KMS-11 (cell line): ENCODE results near the gene CRADD.

Experiments
- H2AFZ ChIP-seq: fragments of 200-600 bp; sonication (generic); 2 replicates; pipeline ENCODE4 v1.6.1; 2016; ENCODE audit warnings: antibody characterized with exemption, mixed run types, low read depth
- H3K27ac ChIP-seq: fragments of 200-600 bp; sonication (generic); 2 replicates; pipeline ENCODE4 v1.6.1; 2016; ENCODE audit warnings: mild to moderate bottlenecking, mixed run types
- H3K27me3 ChIP-seq: fragments of 200-600 bp; sonication (generic); 2 replicates; pipeline ENCODE4 v1.6.1; 2017; ENCODE audit warnings: mild to moderate bottlenecking, low read depth, mixed run types, moderate library complexity; ENCODE audit not compliant: insufficient read depth
- H3K36me3 ChIP-seq: fragments of 200-600 bp; sonication (generic); 2 replicates; pipeline ENCODE4 v1.6.1; 2017; ENCODE audit warnings: mild to moderate bottlenecking, mixed run types; ENCODE audit not compliant: insufficient read depth
- H3K4me1 ChIP-seq: fragments of 200-600 bp; sonication (generic); 2 replicates; pipeline ENCODE4 v1.6.1; 2016; ENCODE audit warnings: mild to moderate bottlenecking, low read depth, mixed run types; ENCODE audit not compliant: poor library complexity, severe bottlenecking
- H3K4me2 ChIP-seq: fragments of 200-600 bp; sonication (generic); 2 replicates; pipeline ENCODE4 v1.7.0; 2016; ENCODE audit warnings: mild to moderate bottlenecking, mixed run types
- H3K4me3 ChIP-seq: fragments of 200-600 bp; sonication (generic); IDR thresholded peaks from 2 replicates; pipeline ENCODE4 v1.6.1; 2017; ENCODE audit warnings: low read depth, low read length, mixed read lengths; ENCODE audit not compliant: insufficient read depth
- H3K79me2 ChIP-seq: fragments of 200-600 bp; sonication (generic); 2 replicates; pipeline ENCODE4 v1.6.1; 2016; ENCODE audit warnings: low read depth, mixed run types; ENCODE audit not compliant: insufficient read depth
- H3K9ac ChIP-seq: fragments of 200-600 bp; sonication (generic); 2 replicates; pipeline ENCODE4 v1.6.1; 2016; ENCODE audit warnings: mild to moderate bottlenecking, mixed run types
- H4K20me1 ChIP-seq: fragments of 200-600 bp; sonication (generic); 2 replicates; pipeline ENCODE4 v1.6.1; 2016; ENCODE audit warnings: mild to moderate bottlenecking, mixed run types; ENCODE audit not compliant: insufficient read depth
- TF ChIP-seq, protein P1 (sequence below): fragments of 200-600 bp; sonication (generic); conservative IDR thresholded peaks from 2 replicates; pipeline ENCODE4 v1.6.1; 2017; ENCODE audit warnings: low read depth, mild to moderate bottlenecking, antibody characterized with exemption, low read length, moderate library complexity, mixed read lengths

The CRADD gene

DNA sequence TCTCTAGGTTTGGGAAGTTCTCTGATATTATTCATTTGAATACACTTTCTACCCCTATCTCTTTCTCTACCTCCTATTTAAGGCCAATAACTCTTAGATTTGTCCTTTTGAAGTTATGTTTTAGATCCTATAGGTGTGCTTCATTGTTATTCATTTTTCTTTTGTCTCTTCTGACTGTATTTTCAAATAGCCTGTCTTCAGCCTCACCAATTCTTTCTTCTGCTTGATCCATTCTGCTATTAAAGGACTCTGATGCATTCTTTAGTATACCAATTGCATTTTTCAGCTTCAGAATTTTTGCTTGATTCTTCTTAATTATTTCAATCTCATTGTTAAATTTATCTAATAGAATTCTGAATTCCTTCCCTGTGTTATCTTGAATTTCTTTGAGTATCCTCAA is 199.2 kb downstream of the CRADD start:
- Histone ChIP-seq H3K79me2 (no peaks in the 10 kb centered on the region), H3K27me3 (no peaks in the 10 kb centered on the region), H3K9ac (no peak overlapping the region), H3K4me1 (no peaks in the 10 kb centered on the region), H3K4me2 (no peak overlapping the region), H2AFZ (no peak overlapping the region), H4K20me1 (no peaks in the 10 kb centered on the region), H3K4me3 (no peak overlapping the region), H3K27ac (no peak overlapping the region), H3K36me3 (no peaks in the 10 kb centered on the region)
- TF ChIP-seq, protein P1, sequence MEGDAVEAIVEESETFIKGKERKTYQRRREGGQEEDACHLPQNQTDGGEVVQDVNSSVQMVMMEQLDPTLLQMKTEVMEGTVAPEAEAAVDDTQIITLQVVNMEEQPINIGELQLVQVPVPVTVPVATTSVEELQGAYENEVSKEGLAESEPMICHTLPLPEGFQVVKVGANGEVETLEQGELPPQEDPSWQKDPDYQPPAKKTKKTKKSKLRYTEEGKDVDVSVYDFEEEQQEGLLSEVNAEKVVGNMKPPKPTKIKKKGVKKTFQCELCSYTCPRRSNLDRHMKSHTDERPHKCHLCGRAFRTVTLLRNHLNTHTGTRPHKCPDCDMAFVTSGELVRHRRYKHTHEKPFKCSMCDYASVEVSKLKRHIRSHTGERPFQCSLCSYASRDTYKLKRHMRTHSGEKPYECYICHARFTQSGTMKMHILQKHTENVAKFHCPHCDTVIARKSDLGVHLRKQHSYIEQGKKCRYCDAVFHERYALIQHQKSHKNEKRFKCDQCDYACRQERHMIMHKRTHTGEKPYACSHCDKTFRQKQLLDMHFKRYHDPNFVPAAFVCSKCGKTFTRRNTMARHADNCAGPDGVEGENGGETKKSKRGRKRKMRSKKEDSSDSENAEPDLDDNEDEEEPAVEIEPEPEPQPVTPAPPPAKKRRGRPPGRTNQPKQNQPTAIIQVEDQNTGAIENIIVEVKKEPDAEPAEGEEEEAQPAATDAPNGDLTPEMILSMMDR = no peak

DNA sequence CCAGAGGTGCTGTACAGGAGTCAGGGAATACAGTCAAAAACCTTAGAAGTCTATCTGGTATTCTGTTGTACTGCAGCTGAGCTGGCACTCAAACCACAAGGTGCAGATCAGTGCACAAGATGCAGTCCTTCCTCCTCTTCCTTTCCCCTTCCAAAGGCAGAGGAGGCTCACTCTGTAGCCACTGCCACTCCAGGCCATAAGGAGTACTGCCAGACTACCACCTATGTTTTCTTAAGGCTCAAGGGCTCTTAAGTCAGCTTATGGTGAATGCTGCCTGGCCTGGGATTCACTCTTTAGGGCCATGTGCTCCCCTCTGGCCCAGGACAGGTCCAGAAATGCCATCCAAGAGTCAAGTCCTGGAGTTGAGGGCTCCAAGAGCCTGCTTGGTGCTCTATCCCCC is 200.3 kb downstream of the CRADD start:
- no peaks in the 10 kb centered on the region for H4K20me1 ChIP-seq
- H3K79me2 ChIP-seq = no peaks in the 10 kb centered on the region
- H3K27ac ChIP-seq = no peak overlapping the region
- TF ChIP-seq, protein P1 = no peak
- H3K36me3 ChIP-seq = no peaks in the 10 kb centered on the region
- H3K4me2 ChIP-seq = no peak overlapping the region
- no peak overlapping the region for H3K9ac ChIP-seq
- H3K27me3 ChIP-seq = no peaks in the 10 kb centered on the region
- H3K4me3 ChIP-seq = no peak overlapping the region
- H3K4me1 ChIP-seq = no peaks in the 10 kb centered on the region
- no peak overlapping the region for H2AFZ ChIP-seq

DNA sequence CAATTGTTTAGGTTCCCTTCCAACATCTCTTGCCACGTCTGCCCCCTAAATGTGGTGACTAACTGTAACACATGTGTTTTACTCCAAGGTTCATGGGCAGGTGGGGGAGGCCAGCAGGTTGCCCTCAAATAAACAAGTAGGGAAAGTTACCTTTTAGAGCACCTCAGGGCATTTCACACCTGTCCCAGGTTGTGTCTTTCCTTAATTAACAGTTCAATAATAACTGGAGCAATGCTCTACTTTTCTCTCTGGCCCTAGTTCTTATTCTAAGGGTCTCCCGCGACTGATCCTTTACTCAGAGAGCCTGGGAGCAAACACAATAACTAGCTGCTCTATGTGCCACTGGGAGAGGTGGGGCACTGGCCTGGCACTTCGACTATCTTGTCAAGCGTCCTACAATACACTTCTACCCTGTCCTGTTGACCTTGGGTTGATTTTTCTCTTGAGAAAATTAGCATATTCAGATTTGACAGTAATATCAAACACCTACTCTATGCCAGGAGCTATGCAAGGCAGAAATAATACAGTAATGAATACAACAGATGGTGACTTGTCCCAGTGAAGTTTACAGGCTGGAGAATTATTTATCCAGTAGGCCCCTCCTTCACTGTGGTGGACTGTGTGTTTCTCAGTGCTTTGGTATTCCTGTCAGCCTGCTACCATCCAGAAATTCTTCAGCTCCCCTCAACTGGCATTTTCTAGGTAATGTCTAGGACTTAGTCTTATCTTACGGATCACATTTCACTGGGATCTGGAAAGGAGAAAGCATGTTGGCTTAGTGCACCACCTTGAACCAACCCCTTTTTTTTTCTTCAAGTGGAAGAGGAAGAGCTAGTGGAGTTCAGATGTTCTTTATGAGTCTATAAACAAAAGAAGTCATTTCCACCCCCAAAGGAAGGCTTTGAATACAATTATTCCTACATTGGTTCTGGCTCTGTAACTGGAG is 202.6 kb downstream of the CRADD start:
- no peak overlapping the region for H3K4me2 ChIP-seq
- no peak overlapping the region for H3K27ac ChIP-seq

DNA sequence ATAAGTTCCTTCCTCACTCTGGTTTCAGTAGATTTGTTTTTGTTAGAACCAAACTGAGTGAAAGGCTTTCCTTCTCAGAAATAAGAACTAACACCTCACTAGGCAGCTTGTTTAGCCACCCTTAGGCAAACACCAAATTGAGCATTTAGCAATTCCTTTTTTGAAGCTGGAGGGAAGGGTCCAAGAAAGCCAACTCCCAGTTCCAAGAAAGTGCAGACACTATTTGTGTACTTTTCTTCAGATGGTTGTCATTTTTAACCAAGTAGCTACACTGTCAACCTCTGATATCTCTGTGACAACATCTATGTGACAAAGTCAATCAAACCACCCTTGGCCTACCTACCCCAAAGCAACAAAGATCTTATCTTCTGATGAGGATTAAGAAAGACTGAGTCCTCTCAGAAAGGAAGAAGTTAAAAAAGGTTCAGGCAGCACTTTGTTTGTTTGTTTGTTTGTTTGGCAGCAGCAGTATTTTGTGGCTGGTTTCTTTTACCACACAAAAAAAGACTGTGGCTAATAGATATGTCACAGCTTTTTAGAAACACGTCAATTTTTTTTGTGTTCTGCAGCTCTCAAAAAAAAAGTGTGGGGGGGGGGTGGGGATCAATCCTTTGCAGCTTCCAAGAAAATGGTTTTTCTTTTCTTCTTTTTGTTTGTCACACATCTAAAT is 203.8 kb downstream of the CRADD start:
- Histone ChIP-seq H3K27ac (no peak overlapping the region), H3K4me3 (no peak overlapping the region), H4K20me1 (no peaks in the 10 kb centered on the region), H2AFZ (no peak overlapping the region), H3K36me3 (no peaks in the 10 kb centered on the region), H3K9ac (no peak overlapping the region), H3K27me3 (no peaks in the 10 kb centered on the region), H3K4me1 (no peaks in the 10 kb centered on the region), H3K79me2 (no peaks in the 10 kb centered on the region), H3K4me2 (no peak overlapping the region)
- TF ChIP-seq, protein P1 = no peak

More for the DNA sequence above, 202.6 kb downstream of the CRADD start:
- TF ChIP-seq, protein P1 = no peak
- no peak overlapping the region for H3K9ac ChIP-seq
- no peak overlapping the region for H2AFZ ChIP-seq
- no peaks in the 10 kb centered on the region for H4K20me1 ChIP-seq
- H3K4me3 ChIP-seq = no peak overlapping the region
- no peaks in the 10 kb centered on the region for H3K36me3 ChIP-seq
- H3K79me2 ChIP-seq = no peaks in the 10 kb centered on the region
- no peaks in the 10 kb centered on the region for H3K4me1 ChIP-seq
- H3K27me3 ChIP-seq = no peaks in the 10 kb centered on the region
